Activated effector memory CD4-positive, alpha-beta T cell treated with anti-CD3 and anti-CD28 coated beads, Interleukin-2, amount 50 U/mL, for 16 hours (primary cell): ENCODE data around the gene MRPL36.

Experiments
- DNase-seq: peaks from one replicate; pipeline ENCODE4 v3.0.0-alpha.2; 2020

Gene MRPL36

GRCh38 chr5:1795506-1795905, 4.1 kb downstream of the MRPL36 start:
- peak; percentile 54 for DNase-seq

GRCh38 chr5:1794901-1795290, 4.7 kb downstream of the MRPL36 start:
- DNase-seq: peak; percentile 61

GRCh38 chr5:1793966-1794900, 5.4 kb downstream of the MRPL36 start:
- DNase-seq: peak; percentile 63

GRCh38 chr5:1793301-1793740, 6.3 kb downstream of the MRPL36 start:
- DNase-seq: peak; percentile 81

- peak; percentile 90 for DNase-seq
Observed at GRCh38 chr5:1792842-1793266, 6.8 kb downstream of the MRPL36 start.

GRCh38 chr5:1791176-1791575, 8.5 kb downstream of the MRPL36 start:
- peak; percentile 43 for DNase-seq

GRCh38 chr5:1789834-1790471, 9.7 kb downstream of the MRPL36 start:
- no peak for DNase-seq

- DNase-seq: peak; percentile 39
Observed at GRCh38 chr5:1789438-1789833, 10.2 kb downstream of the MRPL36 start.

GRCh38 chr5:1788828-1789227, 10.8 kb downstream of the MRPL36 start:
- peak; percentile 22 for DNase-seq

GRCh38 chr5:1788200-1788599, 11.4 kb downstream of the MRPL36 start:
- DNase-seq: peak; percentile 39

- peak; percentile 57 for DNase-seq
Observed at GRCh38 chr5:1787472-1788047, 12.1 kb downstream of the MRPL36 start.

- peak; percentile 54 for DNase-seq
Observed at GRCh38 chr5:1786621-1787471, 12.8 kb downstream of the MRPL36 start.

GRCh38 chr5:1785984-1786383, 13.7 kb downstream of the MRPL36 start:
- no peak for DNase-seq

GRCh38 chr5:1785062-1785461, 14.6 kb downstream of the MRPL36 start:
- no peak for DNase-seq

GRCh38 chr5:1784197-1785050, 15.2 kb downstream of the MRPL36 start:
- DNase-seq: no peak

GRCh38 chr5:1783216-1783554, 16.5 kb downstream of the MRPL36 start:
- DNase-seq: no peak

- DNase-seq: peak; percentile 53
Observed at GRCh38 chr5:1782385-1783215, 17.0 kb downstream of the MRPL36 start.

- peak; percentile 43 for DNase-seq
Observed at GRCh38 chr5:1781726-1782384, 17.8 kb downstream of the MRPL36 start.

GRCh38 chr5:1781107-1781506, 18.5 kb downstream of the MRPL36 start:
- DNase-seq: peak; percentile 39

- DNase-seq: peak; percentile 6
Observed at GRCh38 chr5:1780614-1780930, 19.1 kb downstream of the MRPL36 start.
